ENCODE data around the gene MEGF11. TPM values are rescaled to one million over a fixed set of nuclear protein-coding genes. Genes with fewer than 3 reads are reported as not detected.

Gene MEGF11
- total and polyA plus RNA-seq, 2 donors (not counting 1 experiment from before 2014, with no cell fraction given), result under 0.01 TPM; not detected in 1

DNA sequence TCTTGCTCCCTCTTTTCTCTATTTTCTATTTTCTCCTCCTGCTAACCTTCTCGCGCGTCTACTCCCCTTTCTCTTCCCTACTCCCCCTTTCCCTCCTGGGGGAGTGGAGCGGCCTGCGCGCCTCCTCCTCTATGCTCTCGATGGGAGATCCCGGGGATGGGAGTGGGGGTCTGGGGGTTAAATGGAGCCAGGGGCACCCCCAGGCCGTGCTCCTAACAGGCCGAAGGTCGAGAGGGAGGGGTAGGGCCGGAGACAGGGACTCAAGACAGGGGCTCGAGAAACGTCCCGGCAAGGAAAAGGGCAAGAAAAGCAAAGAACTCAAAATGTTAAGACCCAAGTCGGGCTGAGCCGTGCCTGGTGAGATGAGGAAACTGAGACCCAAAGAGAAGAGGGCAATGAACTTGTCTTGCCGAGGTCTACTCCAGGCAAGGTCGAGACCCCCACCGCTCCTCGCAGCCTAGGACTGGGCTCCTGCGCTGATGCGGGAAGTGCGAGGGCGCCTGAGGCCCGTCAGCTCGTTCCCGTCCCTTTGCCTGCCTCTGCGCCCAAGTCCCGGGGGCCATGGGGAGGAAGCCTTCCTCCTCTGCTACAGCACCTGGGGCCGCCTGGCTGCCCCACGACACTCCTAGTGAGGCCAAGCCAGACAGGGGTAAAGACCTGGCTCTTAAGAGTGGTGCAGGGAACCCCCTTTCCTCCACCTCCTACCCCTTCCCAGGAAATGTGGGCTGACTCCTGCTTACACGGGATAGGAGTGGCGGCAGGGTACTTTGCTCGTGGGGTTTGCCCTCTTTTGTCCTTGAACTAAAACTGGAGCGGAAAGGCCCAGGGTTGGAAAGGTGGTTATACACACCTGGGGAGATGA is 770 bp upstream of the MEGF11 start:
- H3K4me3 ChIP-seq (replicated peaks in 1 of 4; ENCODE audit: control extremely low read depth in 1 of 4, insufficient read depth in 1 of 4, low read depth in 3 of 4, low read length in 4 of 4), result peak overlapping the region in 3 of 4 experiments; percentile 1 to 52 (median 42)
- no peaks in the 10 kb centered on the region for H3K9me3 ChIP-seq (ENCODE audit: control insufficient read depth, insufficient read depth, low read depth, low read length)
- no peaks in the 10 kb centered on the region for H3K36me3 ChIP-seq (ENCODE audit: control insufficient read depth, insufficient read depth, low read length)
- no peak for DNase-seq (ENCODE audit: low read depth in 2 of 2)
- peaks cover 64% of the 10 kb centered on the region for H3K27me3 ChIP-seq (ENCODE audit: control insufficient read depth, insufficient read depth, low read length)
- H2AFZ ChIP-seq (ENCODE audit: low read length), result no peak overlapping the region
- H3K9ac ChIP-seq (ENCODE audit: insufficient read depth, low read length), result no peak overlapping the region
- no peak overlapping the region for H3K27ac ChIP-seq (ENCODE audit: insufficient read depth, low read length)
- no peaks in the 10 kb centered on the region for H3K79me2 ChIP-seq (ENCODE audit: control insufficient read depth, insufficient read depth, low read length)
- no peaks in the 10 kb centered on the region for H4K20me1 ChIP-seq (ENCODE audit: control insufficient read depth, extremely low read depth, insufficient read depth, low read length)
- peak; percentile 87 for TF ChIP-seq EZH2 (IDR thresholded peaks at IDR 0.05; ENCODE audit: low read length, missing control alignments)
- TF ChIP-seq, protein P1, sequence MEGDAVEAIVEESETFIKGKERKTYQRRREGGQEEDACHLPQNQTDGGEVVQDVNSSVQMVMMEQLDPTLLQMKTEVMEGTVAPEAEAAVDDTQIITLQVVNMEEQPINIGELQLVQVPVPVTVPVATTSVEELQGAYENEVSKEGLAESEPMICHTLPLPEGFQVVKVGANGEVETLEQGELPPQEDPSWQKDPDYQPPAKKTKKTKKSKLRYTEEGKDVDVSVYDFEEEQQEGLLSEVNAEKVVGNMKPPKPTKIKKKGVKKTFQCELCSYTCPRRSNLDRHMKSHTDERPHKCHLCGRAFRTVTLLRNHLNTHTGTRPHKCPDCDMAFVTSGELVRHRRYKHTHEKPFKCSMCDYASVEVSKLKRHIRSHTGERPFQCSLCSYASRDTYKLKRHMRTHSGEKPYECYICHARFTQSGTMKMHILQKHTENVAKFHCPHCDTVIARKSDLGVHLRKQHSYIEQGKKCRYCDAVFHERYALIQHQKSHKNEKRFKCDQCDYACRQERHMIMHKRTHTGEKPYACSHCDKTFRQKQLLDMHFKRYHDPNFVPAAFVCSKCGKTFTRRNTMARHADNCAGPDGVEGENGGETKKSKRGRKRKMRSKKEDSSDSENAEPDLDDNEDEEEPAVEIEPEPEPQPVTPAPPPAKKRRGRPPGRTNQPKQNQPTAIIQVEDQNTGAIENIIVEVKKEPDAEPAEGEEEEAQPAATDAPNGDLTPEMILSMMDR (conservative IDR thresholded peaks at IDR 0.05 in 1 of 2, IDR thresholded peaks at IDR 0.05 in 1 of 2; ENCODE audit: low read depth in 1 of 2, low read length in 2 of 2), result no peak
- no peaks in the 10 kb centered on the region for H3K4me1 ChIP-seq (ENCODE audit: control insufficient read depth, extremely low read depth, insufficient read depth, low read length)
- peak overlapping the region; percentile 44 for H3K4me2 ChIP-seq (ENCODE audit: extremely low read depth, insufficient read depth, low read length)

DNA sequence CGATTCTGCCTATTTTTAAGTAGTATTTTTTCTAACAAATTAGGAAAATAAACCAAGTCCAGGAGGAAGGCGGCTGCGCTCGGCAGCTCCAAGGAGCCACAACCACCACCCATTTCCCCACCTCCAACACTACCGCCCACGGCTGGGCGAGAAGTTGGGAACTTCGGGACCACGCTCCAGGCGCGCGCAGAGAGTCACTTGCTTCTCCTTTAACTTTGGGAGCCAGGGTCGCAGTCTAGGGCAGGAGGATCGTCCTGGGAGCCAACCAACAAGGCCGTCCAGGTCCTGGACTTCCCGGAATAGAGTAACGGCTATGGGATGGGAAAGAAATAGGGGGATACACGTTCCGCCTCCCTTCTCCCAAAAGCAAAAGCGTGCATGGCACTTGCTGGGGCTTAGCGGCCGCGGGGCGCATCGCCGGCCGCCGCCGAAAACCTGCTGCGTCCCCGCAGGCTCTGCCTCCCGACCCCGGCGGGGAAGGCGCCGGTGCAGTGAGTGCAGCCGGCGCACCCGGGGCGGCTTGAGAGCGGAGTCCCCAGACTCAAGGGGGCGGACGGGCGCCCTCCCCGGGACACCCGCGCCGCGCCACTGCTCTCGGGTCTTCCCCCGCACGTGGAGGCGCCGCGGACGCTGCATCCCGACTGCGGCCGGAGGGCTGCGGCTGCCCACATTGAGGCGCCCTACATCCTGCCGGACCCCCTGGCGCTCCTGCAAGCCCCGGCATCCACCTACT is 699 bp downstream of the MEGF11 start:
- no peaks in the 10 kb centered on the region for H3K4me1 ChIP-seq (ENCODE audit: control insufficient read depth, extremely low read depth, insufficient read depth, low read length)
- H2AFZ ChIP-seq (ENCODE audit: low read length), result no peak overlapping the region
- peak overlapping the region; percentile 24 to 53 (median 44) for H3K4me3 ChIP-seq (replicated peaks in 1 of 4; ENCODE audit: control extremely low read depth in 1 of 4, insufficient read depth in 1 of 4, low read depth in 3 of 4, low read length in 4 of 4)
- peak; percentile 98 for TF ChIP-seq EZH2 (IDR thresholded peaks at IDR 0.05; ENCODE audit: low read length, missing control alignments)
- TF ChIP-seq, protein P1 (conservative IDR thresholded peaks at IDR 0.05 in 1 of 2, IDR thresholded peaks at IDR 0.05 in 1 of 2; ENCODE audit: low read depth in 1 of 2, low read length in 2 of 2), result no peak
- peak; percentile 22 to 37 for DNase-seq (ENCODE audit: low read depth in 2 of 2)
- H4K20me1 ChIP-seq (ENCODE audit: control insufficient read depth, extremely low read depth, insufficient read depth, low read length), result no peaks in the 10 kb centered on the region
- H3K27me3 ChIP-seq (ENCODE audit: control insufficient read depth, insufficient read depth, low read length), result peaks cover 75% of the 10 kb centered on the region
- peak overlapping the region; percentile 36 for H3K4me2 ChIP-seq (ENCODE audit: extremely low read depth, insufficient read depth, low read length)
- H3K36me3 ChIP-seq (ENCODE audit: control insufficient read depth, insufficient read depth, low read length), result no peaks in the 10 kb centered on the region
- no peaks in the 10 kb centered on the region for H3K79me2 ChIP-seq (ENCODE audit: control insufficient read depth, insufficient read depth, low read length)
- no peaks in the 10 kb centered on the region for H3K9me3 ChIP-seq (ENCODE audit: control insufficient read depth, insufficient read depth, low read depth, low read length)
- H3K27ac ChIP-seq (ENCODE audit: insufficient read depth, low read length), result no peak overlapping the region
- H3K9ac ChIP-seq (ENCODE audit: insufficient read depth, low read length), result no peak overlapping the region
